Muscle layer of colon (tissue), 2 donors: ENCODE results near the gene KCND2.

Experiments
- H3K27ac ChIP-seq: one replicate; pipeline ENCODE4 v1.7.0; 2013; ENCODE audit warnings: low read depth, mild to moderate bottlenecking, low read length, moderate library complexity
- H3K27me3 ChIP-seq, 2 donors: one replicate each; pipeline ENCODE4 v1.7.0; 2013; ENCODE audit warnings: low read length in 2 of 2, mild to moderate bottlenecking in 2 of 2; ENCODE audit not compliant: insufficient read depth in 2 of 2, control insufficient read depth in 1 of 2
- H3K36me3 ChIP-seq: one replicate; pipeline ENCODE4 v1.7.0; 2013; ENCODE audit warnings: mild to moderate bottlenecking, low read length; ENCODE audit not compliant: insufficient read depth
- H3K4me1 ChIP-seq: one replicate; pipeline ENCODE4 v1.7.0; 2013; ENCODE audit warnings: mild to moderate bottlenecking, low read length; ENCODE audit not compliant: insufficient read depth
- H3K4me3 ChIP-seq, 2 donors: one replicate each; pipeline ENCODE4 v1.7.0; 2013; ENCODE audit warnings: low read length in 2 of 2, low read depth in 1 of 2, mild to moderate bottlenecking in 1 of 2, moderate library complexity in 1 of 2
- H3K9ac ChIP-seq: one replicate; pipeline ENCODE4 v1.7.0; 2013; ENCODE audit warnings: low read length
- H3K9me3 ChIP-seq: one replicate; pipeline ENCODE4 v1.7.0; 2013; ENCODE audit warnings: mild to moderate bottlenecking, low read length
- donor health status: abdominal sarcoma.
- donor health status: Adenocarcinoma of cecum.

Gene KCND2

DNA sequence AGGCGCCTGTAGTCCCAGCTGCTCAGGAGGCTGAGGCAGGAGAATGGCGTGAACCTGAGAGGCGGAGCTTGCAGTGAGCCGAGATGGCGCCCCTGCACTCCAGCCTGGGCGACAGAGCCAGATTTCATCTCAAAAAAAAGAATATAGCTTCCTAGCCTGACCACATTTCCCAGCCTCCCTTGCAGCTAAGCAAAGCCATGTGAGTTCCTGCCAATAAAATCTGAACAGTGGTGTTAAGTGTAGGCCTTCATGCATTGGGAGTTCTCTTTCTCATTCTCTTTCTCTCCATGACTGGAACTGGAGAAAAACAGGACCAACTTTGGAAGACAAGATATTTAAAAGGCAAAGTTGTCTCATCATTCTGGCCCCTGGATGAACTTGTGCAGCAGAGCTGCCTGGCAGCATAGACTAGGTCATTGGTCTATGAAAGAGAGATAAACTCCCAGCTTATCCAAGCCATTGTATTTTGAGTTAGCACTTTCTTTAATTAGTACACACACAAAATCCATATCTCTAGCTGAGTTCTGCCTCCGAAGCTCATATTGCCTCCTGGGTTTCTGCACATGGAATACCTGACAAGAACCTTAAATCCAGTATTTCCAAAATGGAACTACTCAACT, 524.2 kb downstream of the KCND2 start:
- Histone ChIP-seq H3K27me3 (no peaks in the 10 kb centered on the region), H3K9ac (no peak overlapping the region)

DNA sequence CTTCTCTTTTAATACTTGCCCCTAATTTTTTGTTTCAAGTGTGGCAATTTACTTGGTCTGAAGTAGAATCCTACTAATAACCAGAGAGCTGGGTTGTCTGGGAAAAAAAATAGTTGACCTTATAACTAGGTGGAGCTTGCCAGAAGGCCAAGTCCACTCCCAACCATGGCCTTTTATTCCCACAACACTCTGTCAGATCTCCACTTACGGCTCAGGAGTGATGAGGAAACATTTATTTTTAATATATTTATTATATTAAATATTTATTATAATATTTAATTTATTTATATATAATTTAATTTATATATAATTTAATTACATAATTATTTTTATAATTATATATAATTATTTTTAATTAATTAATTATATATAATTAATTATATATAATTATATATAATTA, 526.2 kb downstream of the KCND2 start:
- Histone ChIP-seq H3K4me3 (no peak overlapping the region), H3K36me3 (no peaks in the 10 kb centered on the region), H3K4me1 (no peaks in the 10 kb centered on the region), H3K27me3 (no peaks in the 10 kb centered on the region), H3K27ac (no peak overlapping the region), H3K9me3 (no peaks in the 10 kb centered on the region), H3K9ac (no peak overlapping the region)

More for the DNA sequence above, 524.2 kb downstream of the KCND2 start:
- no peak overlapping the region for H3K4me3 ChIP-seq
- no peaks in the 10 kb centered on the region for H3K4me1 ChIP-seq
- H3K36me3 ChIP-seq: no peaks in the 10 kb centered on the region
- no peak overlapping the region for H3K27ac ChIP-seq
- H3K9me3 ChIP-seq: no peaks in the 10 kb centered on the region
